Measurements from ENCODE around the gene CSRP1. TPM values are rescaled to one million over a fixed set of nuclear protein-coding genes. Genes with fewer than 3 reads are reported as not detected.
"Not testable (repeated sequence)": the region's sequence is repeated elsewhere in the genome, so short reads cannot be mapped to it uniquely, and the experiment has no call there.

Gene CSRP1
- total RNA-seq, 2 experiments from 2014 or later, result 48.4 to 51.8 TPM

DNA sequence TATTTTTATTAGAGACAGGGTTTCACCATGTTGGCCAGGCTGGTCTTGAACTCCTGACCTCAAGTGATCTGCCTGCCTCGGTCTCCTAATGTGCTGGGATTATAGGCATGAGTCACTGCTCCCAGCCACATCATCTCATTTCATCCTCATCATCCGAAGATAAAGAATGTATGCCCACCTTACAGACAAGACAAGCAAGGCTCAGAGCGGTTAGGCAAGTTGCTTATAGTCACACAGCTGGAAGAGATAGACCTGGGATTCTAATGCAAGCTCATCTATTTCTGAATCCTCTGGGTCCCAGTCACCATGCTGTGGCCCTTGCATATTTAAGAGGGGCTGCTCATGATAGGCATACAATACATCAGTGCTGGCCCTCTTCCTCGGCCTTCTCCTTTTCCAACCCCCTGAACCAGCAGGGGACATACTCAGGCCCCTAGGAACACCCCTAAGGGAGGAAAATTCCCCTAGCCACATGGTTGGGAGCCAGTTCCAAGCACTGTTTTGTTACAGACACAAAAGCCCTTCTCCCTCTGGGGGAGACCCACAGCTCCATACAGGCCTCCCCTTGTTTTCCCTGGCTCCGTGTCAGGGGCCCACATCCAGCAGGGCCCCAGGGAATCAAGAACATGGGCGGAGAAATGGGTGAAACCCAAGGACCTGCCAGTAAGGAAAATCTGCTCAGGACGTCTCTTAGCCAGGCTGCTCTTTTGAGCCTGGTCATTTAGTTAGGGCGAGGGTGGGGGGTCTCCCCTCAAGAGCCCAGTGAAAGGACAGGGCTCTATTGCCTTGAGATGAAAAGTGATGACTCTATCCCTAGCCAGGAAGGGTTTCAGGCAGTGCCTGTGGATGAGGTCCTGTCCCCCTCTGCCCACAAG is 6.9 kb downstream of the CSRP1 start:
- Mint-ChIP-seq H3K4me1 (ENCODE audit: low read depth) (peaks cover 13% of the 10 kb centered on the region), H3K27ac (no peak overlapping the region), H3K27me3 (no peaks in the 10 kb centered on the region), H3K9me3 (no peaks in the 10 kb centered on the region), H3K36me3 (no peaks in the 10 kb centered on the region), H3K4me3 (no peak overlapping the region)
- ChIA-PET POLR2A (interaction anchor here (1.0 kb wide), 1 partner anchor 13 kb away, joined by 3 read pairs; no protein-coding TSS in a partner anchor), CTCF (interaction anchor here (1.1 to 13.7 kb wide), 4 partner anchors 14 to 65 kb away, joined by 3 to 143 read pairs (median 14); no protein-coding TSS in a partner anchor)
- DNase-seq, result no peak
- intact Hi-C loops (cut with micrococcal nuclease), result no loop called here

- CTCF ChIA-PET, result interaction anchor here (1.8 to 13.7 kb wide), 3 partner anchors 14 to 64 kb away, joined by 5 to 143 read pairs (median 23); no protein-coding TSS in a partner anchor
- Mint-ChIP-seq H3K4me1 (ENCODE audit: low read depth) (peaks cover 10% of the 10 kb centered on the region), H3K4me3 (no peak overlapping the region), H3K36me3 (peaks cover 4% of the 10 kb centered on the region), H3K27me3 (no peaks in the 10 kb centered on the region), H3K27ac (no peak overlapping the region), H3K9me3 (no peaks in the 10 kb centered on the region)
- POLR2A ChIA-PET, result interaction anchor here (1.0 kb wide), 1 partner anchor 14 kb away, joined by 3 read pairs; no protein-coding TSS in a partner anchor
- DNase-seq, result no peak
- intact Hi-C loops (cut with micrococcal nuclease), result no loop called here
Observed at GRCh38 chr1:201499191-201499590, 7.7 kb downstream of the CSRP1 start.

DNA sequence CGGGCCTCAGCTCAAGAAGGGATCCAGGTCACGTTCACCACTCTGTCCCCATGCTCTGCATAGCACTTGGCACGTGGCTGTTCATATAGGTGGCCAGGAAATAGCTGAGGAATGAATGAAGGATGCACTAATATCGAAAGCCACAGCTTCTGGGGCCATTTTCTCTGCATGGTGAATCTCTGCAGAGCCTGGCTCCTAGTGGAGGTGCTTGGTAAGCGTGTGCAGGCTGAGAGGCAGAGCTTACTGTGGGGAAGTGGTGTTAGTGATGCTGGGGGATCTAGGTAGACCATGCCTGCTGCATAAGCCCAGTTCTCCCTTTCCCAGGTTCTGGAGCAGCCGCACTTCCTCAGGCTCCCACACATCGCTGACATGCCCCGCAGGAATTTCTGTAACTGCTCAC is 8.3 kb downstream of the CSRP1 start:
- Mint-ChIP-seq H3K27ac (no peak overlapping the region), H3K9me3 (no peaks in the 10 kb centered on the region), H3K4me3 (no peak overlapping the region), H3K36me3 (peaks cover 7% of the 10 kb centered on the region), H3K4me1 (ENCODE audit: low read depth) (peaks cover 5% of the 10 kb centered on the region), H3K27me3 (no peaks in the 10 kb centered on the region)
- intact Hi-C loops (cut with micrococcal nuclease), result no loop called here
- ChIA-PET POLR2A (no interaction called here), CTCF (interaction anchor here (1.8 to 13.7 kb wide), 3 partner anchors 15 to 63 kb away, joined by 5 to 143 read pairs (median 23); no protein-coding TSS in a partner anchor)
- no peak for DNase-seq

GRCh38 chr1:201497935-201498509 is 8.9 kb downstream of the CSRP1 start:
- CTCF ChIA-PET, result interaction anchor here (1.8 to 13.7 kb wide), 3 partner anchors 16 to 62 kb away, joined by 5 to 143 read pairs (median 23); no protein-coding TSS in a partner anchor
- H3K9me3 Mint-ChIP-seq, result no peaks in the 10 kb centered on the region

DNA sequence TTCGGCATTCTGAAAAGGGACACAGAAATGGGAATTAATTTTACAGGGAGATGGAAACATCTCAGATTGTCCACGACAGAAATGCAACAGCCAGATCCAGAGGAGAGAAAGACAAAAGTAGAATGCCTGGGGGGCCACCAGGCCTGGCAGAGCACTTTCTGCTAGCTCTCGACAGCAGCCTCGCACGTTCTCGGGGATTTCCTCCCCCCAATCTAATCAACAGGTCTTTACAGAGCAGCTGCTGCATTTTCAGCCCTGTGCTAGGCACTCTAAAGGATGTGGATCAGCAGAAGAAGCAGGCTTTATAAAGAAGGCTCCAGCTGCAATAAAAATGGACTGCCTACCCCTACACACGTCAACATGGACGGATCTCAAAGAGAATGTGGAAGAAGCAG is 10.6 kb downstream of the CSRP1 start:
- H3K9me3 Mint-ChIP-seq, result no peaks in the 10 kb centered on the region
- ChIA-PET POLR2A (no interaction called here), CTCF (interaction anchor here (1.0 to 13.7 kb wide), 3 partner anchors 11 to 17 kb away, joined by 4 to 143 read pairs (median 23); partner anchors contain the start of gene CSRP1)
- peaks cover 11% of the 10 kb centered on the region for H3K36me3 Mint-ChIP-seq
- intact Hi-C loops (cut with micrococcal nuclease), result no loop called here
- no peak overlapping the region for H3K4me3 Mint-ChIP-seq
- H3K4me1 Mint-ChIP-seq (ENCODE audit: low read depth), result no peaks in the 10 kb centered on the region
- no peaks in the 10 kb centered on the region for H3K27me3 Mint-ChIP-seq
- DNase-seq, result no peak
- H3K27ac Mint-ChIP-seq, result no peak overlapping the region

More at GRCh38 chr1:201497935-201498509, 8.9 kb downstream of the CSRP1 start:
- Mint-ChIP-seq H3K27me3 (no peaks in the 10 kb centered on the region), H3K36me3 (peaks cover 11% of the 10 kb centered on the region), H3K27ac (no peak overlapping the region), H3K4me1 (ENCODE audit: low read depth) (no peaks in the 10 kb centered on the region), H3K4me3 (no peak overlapping the region)
- POLR2A ChIA-PET, result no interaction called here
- intact Hi-C loops (cut with micrococcal nuclease), result no loop called here
- no peak for DNase-seq

GRCh38 chr1:201495551-201496295 is 11.2 kb downstream of the CSRP1 start:
- no peak overlapping the region for H3K4me3 Mint-ChIP-seq

GRCh38 chr1:201493757-201494617 is 12.9 kb downstream of the CSRP1 start:
- Mint-ChIP-seq H3K36me3 (peaks cover 13% of the 10 kb centered on the region), H3K4me1 (ENCODE audit: low read depth) (no peaks in the 10 kb centered on the region), H3K9me3 (no peaks in the 10 kb centered on the region), H3K27me3 (no peaks in the 10 kb centered on the region), H3K4me3 (no peak overlapping the region), H3K27ac (no peak overlapping the region)
- no peak for DNase-seq
- intact Hi-C loops (cut with micrococcal nuclease), result no loop called here
- POLR2A ChIA-PET, result no interaction called here
- CTCF ChIA-PET, result interaction anchor here (13.7 kb wide), 1 partner anchor 20 kb away, joined by 143 read pairs; no protein-coding TSS in a partner anchor

More at GRCh38 chr1:201495551-201496295, 11.2 kb downstream of the CSRP1 start:
- H3K9me3 Mint-ChIP-seq, result no peaks in the 10 kb centered on the region
- H3K36me3 Mint-ChIP-seq, result peaks cover 11% of the 10 kb centered on the region
- no peak for DNase-seq
- CTCF ChIA-PET, result interaction anchor here (0.6 to 13.7 kb wide), 4 partner anchors 12 to 212 kb away, joined by 3 to 143 read pairs (median 14); partner anchors contain the start of gene CSRP1
- intact Hi-C loops (cut with micrococcal nuclease), result no loop called here
- POLR2A ChIA-PET, result no interaction called here
- no peaks in the 10 kb centered on the region for H3K4me1 Mint-ChIP-seq (ENCODE audit: low read depth)
- H3K27ac Mint-ChIP-seq, result no peak overlapping the region
- H3K27me3 Mint-ChIP-seq, result no peaks in the 10 kb centered on the region

DNA sequence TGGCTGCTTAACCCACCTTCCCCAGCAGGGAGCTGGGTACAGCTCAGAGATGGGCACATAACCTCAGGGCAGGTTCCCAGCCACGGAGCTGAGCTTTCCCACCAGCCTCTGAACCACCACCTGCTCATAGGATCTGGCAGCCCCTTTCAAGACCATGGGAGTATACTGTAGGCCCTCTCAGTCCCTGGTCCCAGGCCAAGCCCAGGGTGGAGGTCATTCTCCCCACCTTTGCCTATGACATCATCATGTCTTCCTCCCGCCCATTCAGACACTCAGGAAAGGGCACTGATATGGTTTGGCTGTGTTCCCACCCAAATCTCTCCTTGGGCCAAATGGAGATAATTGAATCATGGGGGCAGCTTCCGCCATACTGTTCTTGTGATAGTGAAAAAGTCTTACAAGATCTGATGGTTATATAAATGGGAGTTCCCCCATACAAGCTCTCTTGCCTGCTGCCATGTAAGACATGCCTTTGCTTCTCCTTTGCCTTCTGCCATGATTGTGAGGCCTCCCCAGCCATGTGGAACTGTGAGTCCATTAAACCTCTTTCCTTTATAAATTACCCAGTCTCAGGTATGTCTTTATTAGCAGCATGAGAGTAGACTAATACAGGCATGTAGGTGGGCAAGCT is 13.8 kb downstream of the CSRP1 start:
- H3K4me1 Mint-ChIP-seq (ENCODE audit: low read depth); H3K27ac Mint-ChIP-seq: not testable (repeated sequence)

GRCh38 chr1:201491896-201492511 is 14.9 kb downstream of the CSRP1 start:
- Mint-ChIP-seq H3K4me1 (ENCODE audit: low read depth) (no peaks in the 10 kb centered on the region), H3K27me3 (no peaks in the 10 kb centered on the region), H3K4me3 (no peak overlapping the region), H3K9me3 (no peaks in the 10 kb centered on the region), H3K36me3 (peaks cover 17% of the 10 kb centered on the region), H3K27ac (no peak overlapping the region)
- intact Hi-C loops (cut with micrococcal nuclease), result no loop called here
- CTCF ChIA-PET, result interaction anchor here (0.6 to 13.7 kb wide), 3 partner anchors 10 to 57 kb away, joined by 4 to 143 read pairs (median 26); no protein-coding TSS in a partner anchor
- no peak for DNase-seq
- POLR2A ChIA-PET, result no interaction called here

More for the DNA sequence above, 13.8 kb downstream of the CSRP1 start:
- H3K27me3 Mint-ChIP-seq; H3K4me3 Mint-ChIP-seq; DNase-seq; POLR2A ChIA-PET; H3K9me3 Mint-ChIP-seq; intact Hi-C loops (cut with micrococcal nuclease): not testable (repeated sequence)
- peaks cover 13% of the 10 kb centered on the region for H3K36me3 Mint-ChIP-seq
- CTCF ChIA-PET, result interaction anchor here (3.8 to 13.7 kb wide), 2 partner anchors 11 to 20 kb away, joined by 26 to 143 read pairs; no protein-coding TSS in a partner anchor

DNA sequence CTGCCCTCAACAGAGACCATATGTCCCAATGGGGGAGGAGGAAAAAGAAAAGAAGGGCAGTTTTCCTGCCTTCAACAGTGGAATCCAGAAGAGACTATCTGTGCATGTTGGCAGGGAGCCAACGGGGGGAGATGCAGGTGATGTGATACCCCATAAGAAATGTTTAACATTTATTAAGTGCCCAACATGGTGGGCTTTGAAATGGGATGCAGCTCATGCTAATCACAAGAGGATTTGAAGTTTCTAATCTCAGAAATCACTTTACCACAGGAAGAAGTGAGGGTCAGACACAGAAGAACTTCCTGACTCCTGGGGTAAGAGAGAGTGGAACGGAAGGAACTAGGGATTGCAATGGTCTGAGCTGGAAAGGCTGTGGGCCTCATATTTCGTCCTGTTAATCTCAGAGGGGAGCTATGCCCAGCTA is 16.2 kb downstream of the CSRP1 start:
- POLR2A ChIA-PET, result no interaction called here
- CTCF ChIA-PET, result interaction anchor here (1.2 to 6.7 kb wide), 3 partner anchors 9 to 22 kb away, joined by 3 to 63 read pairs (median 26); no protein-coding TSS in a partner anchor
- Mint-ChIP-seq H3K27ac (no peak overlapping the region), H3K9me3 (no peaks in the 10 kb centered on the region), H3K4me1 (ENCODE audit: low read depth) (no peaks in the 10 kb centered on the region), H3K36me3 (peaks cover 18% of the 10 kb centered on the region), H3K4me3 (no peak overlapping the region), H3K27me3 (no peaks in the 10 kb centered on the region)
- intact Hi-C loops (cut with micrococcal nuclease), result no loop called here
- DNase-seq, result no peak
